ENCODE results near the gene CYB5R2. TPM values are rescaled to one million over a fixed set of nuclear protein-coding genes. Genes with fewer than 3 reads are reported as not detected.

The CYB5R2 gene
- total and polyA plus RNA-seq, 2 donors (not counting 1 experiment from before 2014, with no cell fraction given), result 1.4 to 4.8 TPM

DNA sequence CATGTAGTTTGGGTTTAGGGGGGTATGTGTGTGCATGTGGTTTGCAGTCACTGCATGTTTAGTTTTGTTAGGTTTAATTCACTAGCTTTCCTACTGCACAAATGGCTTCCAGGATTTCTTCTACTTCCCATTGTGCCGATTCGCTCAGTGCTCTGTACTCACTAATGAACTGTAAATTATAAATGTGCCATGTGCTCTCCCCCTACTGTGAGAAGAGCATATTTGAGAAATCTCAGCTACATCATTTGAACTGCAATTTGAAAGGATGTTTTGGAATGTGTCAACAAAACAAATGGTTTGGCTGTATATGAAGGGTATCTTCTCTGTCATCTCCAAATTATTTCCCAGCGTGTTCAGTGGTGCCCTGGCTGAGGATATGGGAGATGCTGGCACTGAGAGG, 28.1 kb downstream of the CYB5R2 start:
- Mint-ChIP-seq H3K9me3 (ENCODE audit: insufficient read depth) (no peaks in the 10 kb centered on the region), H3K27me3 (no peaks in the 10 kb centered on the region), H3K27ac (no peak overlapping the region), H3K4me1 (no peaks in the 10 kb centered on the region), H3K4me3 (no peak overlapping the region)
- Histone ChIP-seq H3K27me3 (replicated peaks in 1 of 4; ENCODE audit: control extremely low read depth in 1 of 4, control insufficient read depth in 3 of 4, insufficient read depth in 4 of 4, low read length in 3 of 4) (no peaks in the 10 kb centered on the region), H3K27ac (ENCODE audit: low read length in 2 of 2) (no peak overlapping the region), H3K4me1 (ENCODE audit: control insufficient read depth in 2 of 2, insufficient read depth in 2 of 2, low read length in 2 of 2) (no peaks in the 10 kb centered on the region), H4K20me1 (ENCODE audit: control insufficient read depth, insufficient read depth, low read length, poor library complexity, severe bottlenecking) (no peaks in the 10 kb centered on the region), H2AFZ (ENCODE audit: insufficient read depth, low read depth, low read length, poor library complexity, severe bottlenecking) (no peak overlapping the region), H3K4me3 (ENCODE audit: control extremely low read depth in 1 of 5, extremely low read depth in 1 of 5, insufficient read depth in 1 of 5, low read depth in 2 of 5, low read length in 4 of 5) (no peak overlapping the region), H3K9ac (ENCODE audit: low read length) (no peak overlapping the region), H3K79me2 (ENCODE audit: control insufficient read depth, insufficient read depth, low read length) (no peaks in the 10 kb centered on the region), H3K36me3 (replicated peaks in 1 of 2; ENCODE audit: control extremely low read depth in 1 of 2, control insufficient read depth in 1 of 2, extremely low read depth in 1 of 2, insufficient read depth in 2 of 2, low read length in 1 of 2) (peaks cover 2 to 67% of the 10 kb centered on the region in 2 experiments), H3K4me2 (replicated peaks; ENCODE audit: low read depth, low read length, poor library complexity, severe bottlenecking) (no peak overlapping the region), H3K9me3 (ENCODE audit: control extremely low read depth in 1 of 3, control insufficient read depth in 2 of 3, insufficient read depth in 1 of 3, low read length in 2 of 3) (no peaks in the 10 kb centered on the region)
- 100% methylated on average over 1 of the region's 3 CpGs for WGBS (ENCODE audit: insufficient coverage)
- intact Hi-C loops (cut with micrococcal nuclease), result no loop called here
- TF ChIP-seq EZH2 (IDR thresholded peaks at IDR 0.05; ENCODE audit: borderline replicate concordance, insufficient read depth, low read depth, low read length, poor library complexity, severe bottlenecking), result no peak
- TF ChIP-seq, protein P1, sequence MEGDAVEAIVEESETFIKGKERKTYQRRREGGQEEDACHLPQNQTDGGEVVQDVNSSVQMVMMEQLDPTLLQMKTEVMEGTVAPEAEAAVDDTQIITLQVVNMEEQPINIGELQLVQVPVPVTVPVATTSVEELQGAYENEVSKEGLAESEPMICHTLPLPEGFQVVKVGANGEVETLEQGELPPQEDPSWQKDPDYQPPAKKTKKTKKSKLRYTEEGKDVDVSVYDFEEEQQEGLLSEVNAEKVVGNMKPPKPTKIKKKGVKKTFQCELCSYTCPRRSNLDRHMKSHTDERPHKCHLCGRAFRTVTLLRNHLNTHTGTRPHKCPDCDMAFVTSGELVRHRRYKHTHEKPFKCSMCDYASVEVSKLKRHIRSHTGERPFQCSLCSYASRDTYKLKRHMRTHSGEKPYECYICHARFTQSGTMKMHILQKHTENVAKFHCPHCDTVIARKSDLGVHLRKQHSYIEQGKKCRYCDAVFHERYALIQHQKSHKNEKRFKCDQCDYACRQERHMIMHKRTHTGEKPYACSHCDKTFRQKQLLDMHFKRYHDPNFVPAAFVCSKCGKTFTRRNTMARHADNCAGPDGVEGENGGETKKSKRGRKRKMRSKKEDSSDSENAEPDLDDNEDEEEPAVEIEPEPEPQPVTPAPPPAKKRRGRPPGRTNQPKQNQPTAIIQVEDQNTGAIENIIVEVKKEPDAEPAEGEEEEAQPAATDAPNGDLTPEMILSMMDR (IDR thresholded peaks at IDR 0.05), result no peak
- DNase-seq (no peak), ATAC-seq (ENCODE audit: low read depth) (no peak)
- ChIA-PET CTCF (no interaction called here), POLR2A (no interaction called here)

DNA sequence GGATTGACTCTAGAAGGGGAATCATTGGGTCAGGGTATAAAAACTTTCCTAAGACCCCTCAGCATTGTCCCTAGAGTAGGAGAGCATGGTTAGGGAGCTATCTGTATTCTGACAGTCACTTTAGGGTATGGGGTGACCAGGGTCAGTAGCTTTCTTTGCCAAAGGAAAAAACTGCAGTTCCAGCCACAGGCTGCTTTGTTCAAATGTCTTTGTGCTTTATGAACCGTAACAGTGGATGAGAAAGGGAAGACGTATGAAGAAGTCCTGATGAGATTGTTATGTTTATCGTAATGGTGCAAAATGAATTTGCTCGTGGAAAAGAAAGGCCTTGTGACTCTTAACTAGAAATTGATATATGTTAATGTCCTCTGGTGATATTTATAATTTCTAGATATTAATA, 30.0 kb downstream of the CYB5R2 start:
- POLR2A ChIA-PET, result no interaction called here
- Mint-ChIP-seq H3K27me3 (no peaks in the 10 kb centered on the region), H3K4me1 (peaks cover 6% of the 10 kb centered on the region), H3K27ac (no peak overlapping the region), H3K9me3 (ENCODE audit: insufficient read depth) (no peaks in the 10 kb centered on the region), H3K4me3 (no peak overlapping the region)
- peaks cover 2 to 54% of the 10 kb centered on the region in 2 experiments for H3K36me3 ChIP-seq (replicated peaks in 1 of 2; ENCODE audit: control extremely low read depth in 1 of 2, control insufficient read depth in 1 of 2, extremely low read depth in 1 of 2, insufficient read depth in 2 of 2, low read length in 1 of 2)
- intact Hi-C loops (cut with micrococcal nuclease), result no loop called here
- no peak overlapping the region for H3K9ac ChIP-seq (ENCODE audit: low read length)
- no peaks in the 10 kb centered on the region for H3K9me3 ChIP-seq (ENCODE audit: control extremely low read depth in 1 of 3, control insufficient read depth in 2 of 3, insufficient read depth in 1 of 3, low read length in 2 of 3)
- no peak overlapping the region for H3K4me3 ChIP-seq (ENCODE audit: control extremely low read depth in 1 of 5, extremely low read depth in 1 of 5, insufficient read depth in 1 of 5, low read depth in 2 of 5, low read length in 4 of 5)
- H3K27me3 ChIP-seq (replicated peaks in 1 of 4; ENCODE audit: control extremely low read depth in 1 of 4, control insufficient read depth in 3 of 4, insufficient read depth in 4 of 4, low read length in 3 of 4), result no peaks in the 10 kb centered on the region
- TF ChIP-seq EZH2 (IDR thresholded peaks at IDR 0.05; ENCODE audit: borderline replicate concordance, insufficient read depth, low read depth, low read length, poor library complexity, severe bottlenecking), result no peak
- TF ChIP-seq, protein P1 (IDR thresholded peaks at IDR 0.05), result no peak
- CTCF ChIA-PET, result interaction anchor here (0.7 to 1.0 kb wide), 2 partner anchors 22 to 98 kb away, joined by 3 read pairs; no protein-coding TSS in a partner anchor
- no peak overlapping the region for H3K27ac ChIP-seq (ENCODE audit: low read length in 2 of 2)
- H2AFZ ChIP-seq (ENCODE audit: insufficient read depth, low read depth, low read length, poor library complexity, severe bottlenecking), result no peak overlapping the region
- no peak overlapping the region for H3K4me2 ChIP-seq (replicated peaks; ENCODE audit: low read depth, low read length, poor library complexity, severe bottlenecking)
- no peak for DNase-seq
- no peaks in the 10 kb centered on the region for H4K20me1 ChIP-seq (ENCODE audit: control insufficient read depth, insufficient read depth, low read length, poor library complexity, severe bottlenecking)
- peaks cover 0 to 6% of the 10 kb centered on the region in 2 donors for H3K4me1 ChIP-seq (ENCODE audit: control insufficient read depth in 2 of 2, insufficient read depth in 2 of 2, low read length in 2 of 2)
- 100% methylated on average over 2 of the region's 4 CpGs for WGBS (ENCODE audit: insufficient coverage)
- no peaks in the 10 kb centered on the region for H3K79me2 ChIP-seq (ENCODE audit: control insufficient read depth, insufficient read depth, low read length)
- ATAC-seq (ENCODE audit: low read depth), result no peak
